ENCODE measurements around the gene AP3S2. TPM values are rescaled to one million over a fixed set of nuclear protein-coding genes. Genes with fewer than 3 reads are reported as not detected.
A peak's percentile ranks its signal among the peaks of the same experiment; 100 is the strongest.

Gene AP3S2
- total and polyA plus RNA-seq, 2 of the 4 experiments (the other 2 are of a cell fraction): 12.6 to 34.1 TPM

- Histone ChIP-seq H3K9me3 (ENCODE audit: control insufficient read depth, insufficient read depth, low read length) (peaks cover 3% of the 10 kb centered on the region), H3K4ac (ENCODE audit: low read depth, low read length) (no peak overlapping the region), H2AFZ (replicated peaks; ENCODE audit: low read length, poor library complexity) (no peak overlapping the region), H2BK15ac (ENCODE audit: low read depth, low read length) (no peak overlapping the region), H3K79me1 (ENCODE audit: low read depth in 1 of 2, low read length in 2 of 2) (peaks cover 0 to 12% of the 10 kb centered on the region in 2 experiments; a peak in 2 of 4 replicates), H2AK9ac (replicated peaks; ENCODE audit: low read depth, low read length, poor library complexity) (no peak overlapping the region), H3K4me2 (ENCODE audit: low read depth, low read length) (peak overlapping the region; percentile 67; the same call in 1 of the 2 replicates), H3K14ac (replicated peaks; ENCODE audit: low read depth, low read length) (no peak overlapping the region), H2BK120ac (ENCODE audit: low read depth, low read length) (no peak overlapping the region), H2BK20ac (ENCODE audit: low read depth, low read length) (no peak overlapping the region), H3K36me3 (ENCODE audit: control insufficient read depth, insufficient read depth, low read length) (no peaks in the 10 kb centered on the region), H2AK5ac (ENCODE audit: low read depth, low read length) (no peak overlapping the region), H3K4me1 (ENCODE audit: control insufficient read depth, insufficient read depth, low read length) (peaks cover 11% of the 10 kb centered on the region), H2BK5ac (ENCODE audit: low read depth, low read length, poor library complexity, severe bottlenecking) (no peak overlapping the region), H4K91ac (ENCODE audit: insufficient read depth, low read depth, low read length) (no peak overlapping the region), H4K5ac (ENCODE audit: low read depth, low read length) (no peak overlapping the region), H3K27ac (ENCODE audit: insufficient read depth, low read length) (no peak overlapping the region), H3K9ac (ENCODE audit: low read depth, low read length) (no peak overlapping the region), H4K8ac (ENCODE audit: low read depth in 2 of 2, low read length in 2 of 2) (no peak overlapping the region), H3K9me1 (ENCODE audit: insufficient read depth, low read length) (peaks cover 10% of the 10 kb centered on the region), H3K4me3 (ENCODE audit: insufficient read depth, low read depth, low read length) (no peak overlapping the region), H3K18ac (ENCODE audit: low read depth, low read length) (0 out of 2 replicates have a peak overlapping the region, but pooled peaks have one; percentile 16), H3K23ac (ENCODE audit: low read depth, low read length) (no peak overlapping the region), H3K27me3 (ENCODE audit: control insufficient read depth, insufficient read depth, low read length) (no peaks in the 10 kb centered on the region), H3K56ac (ENCODE audit: extremely low read depth, insufficient read depth, low read length) (no peak overlapping the region), H4K20me1 (ENCODE audit: insufficient read depth, low read length) (peaks cover 4% of the 10 kb centered on the region; the same call in 1 of the 2 replicates)
- ATAC-seq (ENCODE audit: low read depth) (no peak), DNase-seq (no peak)
- ChIA-PET CTCF (interaction anchor here (0.6 kb wide), 1 partner anchor 97 kb away, joined by 4 read pairs; no protein-coding TSS in a partner anchor), POLR2A (ENCODE audit: unreplicated experiment) (interaction anchor here (0.6 kb wide), 2 partner anchors 29 to 61 kb away, joined by 4 to 9 read pairs; no protein-coding TSS in a partner anchor)
- BruUV-seq (replicated peaks): no TSS peak
- dilution Hi-C loops (cut with HindIII; ENCODE audit: low sequenced_read_pairs, unreplicated experiment): no loop called here
- in situ Hi-C loops (cut with MboI; ENCODE audit: low sequenced_read_pairs): no loop called here
- intact Hi-C loops (cut with micrococcal nuclease): loop anchor here (1.0 kb wide), 1 partner anchor 46 kb away; no protein-coding TSS in a partner anchor
- TF ChIP-seq RFX5 (IDR thresholded peaks at IDR 0.05; ENCODE audit: low read depth, low read length): no peak
- no peak for TF ChIP-seq MAZ (IDR thresholded peaks at IDR 0.05; ENCODE audit: borderline replicate concordance, low read depth, low read length)
- no peak for TF ChIP-seq BHLHE40 (IDR thresholded peaks at IDR 0.05; ENCODE audit: low read depth, low read length)
- TF ChIP-seq USF2 (IDR thresholded peaks at IDR 0.05; ENCODE audit: low read depth, low read length): no peak
- TF ChIP-seq NFE2L2 (IDR thresholded peaks at IDR 0.05; ENCODE audit: low read depth, low read length): no peak
- no peak for TF ChIP-seq FOS (IDR thresholded peaks at IDR 0.05; ENCODE audit: low read depth, low read length)
- no peak for TF ChIP-seq SMC3 (IDR thresholded peaks at IDR 0.05; ENCODE audit: low read depth, low read length)
- no peak for TF ChIP-seq MAFK (IDR thresholded peaks at IDR 0.05; ENCODE audit: low read depth, low read length)
- no peak for TF ChIP-seq RCOR1 (IDR thresholded peaks at IDR 0.05; ENCODE audit: insufficient replicate concordance, low read length)
- TF ChIP-seq CTCF (conservative IDR thresholded peaks at IDR 0.05; ENCODE audit: low read depth, low read length): no peak
- no peak for TF ChIP-seq POLR2A (IDR thresholded peaks at IDR 0.05; ENCODE audit: low read depth, low read length)
- no peak for TF ChIP-seq ELK1 (IDR thresholded peaks at IDR 0.05; ENCODE audit: borderline replicate concordance, low read depth, low read length)
- no peak for TF ChIP-seq CEBPB (IDR thresholded peaks at IDR 0.05; ENCODE audit: low read depth, low read length)
- WGBS, 2 experiments (ENCODE audit: extremely low coverage in 2 of 2, insufficient read length in 1 of 2): no CpG with 5 or more reads among the region's 10 CpGs
Measured at GRCh38 chr15:89818287-89818686, 75.5 kb downstream of the AP3S2 start.
